ACC112 (cell line): ENCODE measurements around the gene POLR1A.
A peak's percentile ranks its signal among the peaks of the same experiment; 100 is the strongest.

Experiments used
- H2AFZ ChIP-seq: fragments of 200-600 bp; sonication (generic); one replicate; pipeline ENCODE4 v1.6.0; 2017; ENCODE audit warnings: antibody characterized with exemption, low read length; ENCODE audit not compliant: unreplicated experiment
- H3K27ac ChIP-seq: fragments of 200-600 bp; sonication (generic); 2 replicates; pipeline ENCODE4 v1.5.1; 2014; ENCODE audit warnings: low read depth, mild to moderate bottlenecking, antibody characterized with exemption, low read length, moderate library complexity
- H3K27me3 ChIP-seq: fragments of 200-600 bp; sonication (generic); 2 replicates; pipeline ENCODE4 v1.6.1; 2014; ENCODE audit warnings: mild to moderate bottlenecking, antibody characterized with exemption, low read length, moderate library complexity, mixed read lengths; ENCODE audit not compliant: insufficient read depth
- H3K36me3 ChIP-seq: fragments of 200-600 bp; sonication (generic); 2 replicates; pipeline ENCODE4 v1.6.1; 2016; ENCODE audit warnings: mild to moderate bottlenecking, antibody characterized with exemption, low read length, moderate library complexity, mixed read lengths; ENCODE audit not compliant: insufficient read depth
- H3K4me1 ChIP-seq: fragments of 200-600 bp; sonication (generic); one replicate; pipeline ENCODE4 v1.6.1; 2016; ENCODE audit warnings: low read length, mixed read lengths; ENCODE audit not compliant: insufficient read depth, unreplicated experiment, control insufficient read depth
- H3K4me3 ChIP-seq: fragments of 200-600 bp; sonication (generic); 2 replicates; pipeline ENCODE4 v1.5.1; 2014; ENCODE audit warnings: mild to moderate bottlenecking, low read depth, low read length
- H3K79me2 ChIP-seq: fragments of 200-600 bp; sonication (generic); one replicate; pipeline ENCODE4 v1.6.0; 2016; ENCODE audit warnings: low read length; ENCODE audit not compliant: control insufficient read depth, unreplicated experiment, insufficient read depth

Gene POLR1A

GRCh38 chr2:85988175-85988913 lies 117.3 kb downstream of the POLR1A start:
- H3K27ac ChIP-seq: no peak overlapping the region
- no peaks in the 10 kb centered on the region for H3K79me2 ChIP-seq
- H2AFZ ChIP-seq: no peak overlapping the region
- H3K4me1 ChIP-seq: no peaks in the 10 kb centered on the region
- no peak overlapping the region for H3K4me3 ChIP-seq
- H3K36me3 ChIP-seq: no peaks in the 10 kb centered on the region
- peaks cover 5% of the 10 kb centered on the region; the same call in 1 of the 2 replicates for H3K27me3 ChIP-seq

- Histone ChIP-seq H3K4me1 (no peaks in the 10 kb centered on the region), H3K27me3 (peaks cover 5% of the 10 kb centered on the region; the same call in 1 of the 2 replicates), H3K27ac (no peak overlapping the region), H2AFZ (no peak overlapping the region), H3K36me3 (no peaks in the 10 kb centered on the region), H3K79me2 (no peaks in the 10 kb centered on the region), H3K4me3 (no peak overlapping the region)
Measured at GRCh38 chr2:85987266-85988174, 118.2 kb downstream of the POLR1A start.

GRCh38 chr2:85986121-85986520 lies 119.6 kb downstream of the POLR1A start:
- H3K4me1 ChIP-seq: no peaks in the 10 kb centered on the region
- H3K27ac ChIP-seq: no peak overlapping the region
- H3K4me3 ChIP-seq: no peak overlapping the region
- no peak overlapping the region for H2AFZ ChIP-seq
- H3K36me3 ChIP-seq: no peaks in the 10 kb centered on the region
- H3K27me3 ChIP-seq: peaks cover 5% of the 10 kb centered on the region; the same call in 1 of the 2 replicates
- no peaks in the 10 kb centered on the region for H3K79me2 ChIP-seq

GRCh38 chr2:85984788-85985187 lies 120.9 kb downstream of the POLR1A start:
- Histone ChIP-seq H3K27ac (no peak overlapping the region), H3K4me3 (no peak overlapping the region), H3K4me1 (no peaks in the 10 kb centered on the region), H2AFZ (no peak overlapping the region), H3K36me3 (no peaks in the 10 kb centered on the region), H3K27me3 (peaks cover 5% of the 10 kb centered on the region; the same call in 1 of the 2 replicates), H3K79me2 (no peaks in the 10 kb centered on the region)

- H3K27ac ChIP-seq: no peak overlapping the region
Measured at GRCh38 chr2:85983766-85984165, 121.9 kb downstream of the POLR1A start.

GRCh38 chr2:85981579-85982247 lies 124.0 kb downstream of the POLR1A start:
- H2AFZ ChIP-seq: no peak overlapping the region
- peaks cover 13% of the 10 kb centered on the region for H3K4me1 ChIP-seq
- H3K27me3 ChIP-seq: peaks cover 7% of the 10 kb centered on the region; the same call in 1 of the 2 replicates
- H3K36me3 ChIP-seq: no peaks in the 10 kb centered on the region
- no peaks in the 10 kb centered on the region for H3K79me2 ChIP-seq
- no peak overlapping the region for H3K4me3 ChIP-seq
- no peak overlapping the region for H3K27ac ChIP-seq

More at GRCh38 chr2:85983766-85984165, 121.9 kb downstream of the POLR1A start:
- Histone ChIP-seq H3K79me2 (no peaks in the 10 kb centered on the region), H3K36me3 (no peaks in the 10 kb centered on the region), H3K4me3 (no peak overlapping the region), H2AFZ (no peak overlapping the region), H3K27me3 (peaks cover 5% of the 10 kb centered on the region; the same call in 1 of the 2 replicates), H3K4me1 (peaks cover 7% of the 10 kb centered on the region)

GRCh38 chr2:85978883-85979780 lies 126.6 kb downstream of the POLR1A start:
- H3K36me3 ChIP-seq: no peaks in the 10 kb centered on the region
- H3K27ac ChIP-seq: 0 out of 2 replicates have a peak overlapping the region, but pooled peaks have one; percentile 5
- H3K27me3 ChIP-seq: peaks cover 11% of the 10 kb centered on the region; the same call in 1 of the 2 replicates
- H3K4me3 ChIP-seq: no peak overlapping the region
- H3K79me2 ChIP-seq: no peaks in the 10 kb centered on the region
- H3K4me1 ChIP-seq: peaks cover 13% of the 10 kb centered on the region
- H2AFZ ChIP-seq: no peak overlapping the region

- H3K4me3 ChIP-seq: no peak overlapping the region
- peaks cover 13% of the 10 kb centered on the region; the same call in 1 of the 2 replicates for H3K27me3 ChIP-seq
- H3K36me3 ChIP-seq: no peaks in the 10 kb centered on the region
- no peak overlapping the region for H2AFZ ChIP-seq
- H3K79me2 ChIP-seq: no peaks in the 10 kb centered on the region
- peaks cover 15% of the 10 kb centered on the region for H3K4me1 ChIP-seq
- H3K27ac ChIP-seq: no peak overlapping the region
Measured at GRCh38 chr2:85976106-85976920, 129.4 kb downstream of the POLR1A start.

GRCh38 chr2:85975581-85975980 lies 130.1 kb downstream of the POLR1A start:
- H3K4me1 ChIP-seq: peaks cover 15% of the 10 kb centered on the region
- no peak overlapping the region for H3K27ac ChIP-seq
- H3K36me3 ChIP-seq: no peaks in the 10 kb centered on the region
- H3K4me3 ChIP-seq: no peak overlapping the region
- H3K79me2 ChIP-seq: no peaks in the 10 kb centered on the region
- no peak overlapping the region for H2AFZ ChIP-seq
- peaks cover 13% of the 10 kb centered on the region; the same call in 1 of the 2 replicates for H3K27me3 ChIP-seq
